ENCODE data around the gene ZMAT5. TPM values are rescaled to one million over a fixed set of nuclear protein-coding genes. Genes with fewer than 3 reads are reported as not detected.

ZMAT5 gene, protein sequence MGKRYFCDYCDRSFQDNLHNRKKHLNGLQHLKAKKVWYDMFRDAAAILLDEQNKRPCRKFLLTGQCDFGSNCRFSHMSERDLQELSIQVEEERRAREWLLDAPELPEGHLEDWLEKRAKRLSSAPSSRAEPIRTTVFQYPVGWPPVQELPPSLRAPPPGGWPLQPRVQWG
- 27.7 and 29.2 TPM in 2 replicates for total RNA-seq

DNA sequence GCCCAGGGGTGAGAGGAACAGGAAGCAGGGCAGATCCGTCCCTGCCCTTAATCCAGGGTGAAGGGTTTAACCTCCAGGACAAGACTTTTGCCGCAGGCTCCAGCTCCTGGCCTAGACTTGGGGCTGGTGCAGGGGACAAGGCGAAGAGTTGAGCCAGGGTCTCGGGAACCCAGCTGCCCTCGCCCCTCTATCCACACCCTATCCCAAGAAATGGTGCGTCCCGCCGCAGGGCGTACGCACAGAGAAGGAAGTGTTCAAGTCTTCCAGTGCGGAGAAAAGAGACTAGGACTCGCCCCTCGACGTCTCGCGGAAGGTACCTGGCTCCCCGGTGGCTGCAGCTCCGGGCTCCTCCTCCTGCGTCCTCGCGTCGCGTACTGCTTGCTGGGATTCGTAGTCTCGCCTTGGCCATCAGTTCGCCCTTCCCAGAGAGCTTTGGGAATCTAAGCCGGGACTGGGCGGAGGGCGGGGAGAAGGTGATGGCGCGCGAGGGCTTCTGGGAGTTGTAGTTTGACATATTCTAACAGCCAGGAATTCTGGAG, at the start of gene ZMAT5:
TSS of gene ZMAT5 (minus strand) at position 376 of the 539 bp plus-strand sequence. CDS start 18,463 bp downstream, outside the sequence.

DNA sequence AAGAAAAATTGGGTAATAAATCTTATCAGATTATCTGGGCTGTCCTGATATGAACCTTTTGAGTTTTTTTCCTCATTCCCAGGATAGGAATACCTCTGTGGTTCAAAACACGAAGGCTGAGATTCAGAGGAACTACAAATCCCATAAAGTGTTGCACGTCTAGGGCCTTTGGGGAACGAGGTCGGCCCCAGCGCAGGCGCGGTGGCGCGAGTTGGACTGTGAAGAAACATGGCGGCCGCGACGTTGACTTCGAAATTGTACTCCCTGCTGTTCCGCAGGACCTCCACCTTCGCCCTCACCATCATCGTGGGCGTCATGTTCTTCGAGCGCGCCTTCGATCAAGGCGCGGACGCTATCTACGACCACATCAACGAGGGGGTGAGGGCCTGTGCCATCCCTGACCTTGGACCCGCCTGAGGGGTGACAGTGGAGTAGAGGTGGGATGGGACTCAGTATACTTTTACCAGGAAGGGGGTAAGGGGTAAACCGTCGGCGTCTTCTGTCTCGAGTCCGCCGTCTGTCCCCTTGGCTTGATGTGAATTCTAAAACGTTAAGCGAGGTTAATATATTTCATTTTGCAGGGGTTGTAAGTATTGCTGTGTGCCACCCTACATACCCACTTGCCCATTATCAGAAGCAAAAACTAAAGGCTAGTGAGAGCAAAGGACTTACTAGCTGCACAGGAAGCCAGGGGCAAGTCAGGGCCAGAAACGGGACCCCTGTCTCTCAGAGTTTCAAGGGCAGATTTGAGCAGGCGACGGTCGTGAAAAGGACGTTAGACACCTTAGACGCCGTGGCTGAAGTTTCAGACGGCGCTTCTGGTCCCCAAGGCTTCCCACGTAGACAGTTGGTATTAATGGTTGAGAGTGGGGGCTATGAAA, 604 bp upstream of the ZMAT5 start, which contains the start of gene UQCR10:
TSS of gene UQCR10 (plus strand) at position 199 of the 881 bp plus-strand sequence. CDS start at position 229, 30 bp downstream.

DNA sequence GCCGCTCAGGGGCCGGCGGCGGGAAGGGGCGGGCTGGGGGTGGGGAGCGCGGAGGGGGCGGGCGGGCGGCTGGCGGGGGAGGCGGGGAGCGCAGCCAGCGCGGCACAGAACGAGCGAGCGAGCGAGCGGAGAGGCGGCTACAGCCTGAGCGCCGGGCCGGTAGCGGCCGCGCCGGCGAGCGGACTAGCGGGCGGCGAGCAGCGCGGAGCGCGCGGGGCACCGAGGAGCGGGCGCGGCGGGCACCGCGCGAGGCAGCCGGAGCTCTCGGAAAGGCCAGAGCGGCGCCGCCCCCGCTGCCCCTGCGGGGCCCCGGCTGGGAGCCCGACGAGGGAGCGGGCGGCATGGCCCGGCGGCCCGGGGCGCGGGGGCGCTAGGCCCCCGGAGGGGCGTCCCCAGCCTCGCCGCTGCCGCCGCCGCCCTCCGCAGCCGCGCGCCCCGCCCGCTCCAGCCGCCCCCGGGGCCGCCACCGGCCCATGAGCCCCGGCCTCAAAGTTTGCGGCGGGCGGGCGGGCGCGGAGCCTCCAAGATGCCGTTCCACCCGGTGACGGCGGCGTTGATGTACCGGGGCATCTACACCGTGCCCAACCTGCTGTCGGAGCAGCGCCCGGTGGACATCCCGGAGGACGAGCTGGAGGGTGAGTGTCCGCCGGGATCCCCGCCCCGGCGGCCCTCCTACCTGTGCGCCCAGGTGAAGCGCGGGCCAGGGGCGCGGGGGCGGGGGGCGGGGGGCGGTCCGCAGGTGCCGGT, 46.7 kb downstream of the ZMAT5 start, which contains the start of gene CABP7:
TSS of gene CABP7 (plus strand) at position 105 of the 747 bp plus-strand sequence. CDS start at position 527, 422 bp downstream.

Other genes starting within 250 kb of the ZMAT5 start
- gene THOC5, start 213.2 kb downstream of the ZMAT5 start, total RNA-seq = 53.9 and 54.1 TPM in 2 replicates
- 80.5 and 140 TPM in 2 replicates for gene NIPSNAP1, start 185.9 kb downstream of the ZMAT5 start, total RNA-seq
- gene NF2, start 163.4 kb downstream of the ZMAT5 start, total RNA-seq = 107 and 135 TPM in 2 replicates
- gene CABP7, start 47.0 kb downstream of the ZMAT5 start, total RNA-seq = under 0.01 TPM in 1 of 2 replicates, not detected in the other
- gene UQCR10, start 362 bp upstream of the ZMAT5 start, total RNA-seq = 145 and 157 TPM in 2 replicates
- gene ASCC2, start 71.3 kb upstream of the ZMAT5 start, total RNA-seq = 27.3 and 35.4 TPM in 2 replicates
- gene MTMR3, start 116.2 kb upstream of the ZMAT5 start, total RNA-seq = 15.3 and 24.7 TPM in 2 replicates